ENCODE results near the gene MEX3C.

Gene MEX3C

DNA sequence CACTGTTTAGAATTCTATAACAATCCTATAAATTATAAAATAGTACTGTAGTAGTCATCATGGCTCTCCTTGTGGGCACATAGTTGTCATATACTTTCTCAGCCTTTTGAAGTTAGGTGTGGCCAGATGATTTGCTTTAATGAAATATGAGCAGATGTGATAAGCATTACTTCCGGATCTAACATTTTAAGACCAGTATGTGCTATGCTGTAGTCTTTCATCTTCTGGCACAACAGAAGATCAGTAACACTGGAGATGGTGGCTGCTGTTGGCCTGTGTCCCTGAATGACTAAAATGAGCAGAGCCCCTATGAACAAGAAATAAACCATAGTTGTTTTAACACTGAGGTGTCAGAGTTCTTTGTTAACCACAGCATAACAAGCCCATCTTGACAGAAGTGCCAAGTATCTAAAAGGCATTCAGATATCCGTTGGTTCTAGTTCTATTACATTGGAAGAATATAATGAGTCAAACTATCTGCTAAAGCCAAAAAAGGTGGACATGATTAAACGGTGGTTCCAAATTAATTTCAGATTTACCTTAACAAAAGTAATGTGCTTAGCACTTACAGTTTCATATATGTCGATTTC is 6.3 kb downstream of the MEX3C start:
- DNase-seq (ENCODE audit: low spot score) = no peak

DNA sequence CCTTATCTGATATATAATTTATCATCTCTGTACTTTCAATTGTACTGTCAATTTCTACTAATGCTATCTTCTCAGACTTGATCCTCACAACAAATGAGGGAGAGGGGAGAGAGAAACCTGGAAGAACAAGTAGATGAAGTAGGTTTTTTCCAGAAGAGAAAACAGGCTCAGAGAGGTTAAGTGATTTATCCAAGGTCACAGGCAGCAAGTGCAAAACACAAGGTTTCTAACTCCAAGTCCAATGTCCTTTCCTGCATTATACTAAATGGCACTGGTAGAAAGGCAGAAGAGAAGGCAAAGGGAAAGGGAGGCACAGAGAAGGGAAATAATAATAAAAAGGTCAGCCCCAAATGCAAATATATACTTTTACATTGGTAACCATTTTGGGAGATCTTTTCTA is 7.5 kb downstream of the MEX3C start:
- no peak for DNase-seq (ENCODE audit: low spot score)

DNA sequence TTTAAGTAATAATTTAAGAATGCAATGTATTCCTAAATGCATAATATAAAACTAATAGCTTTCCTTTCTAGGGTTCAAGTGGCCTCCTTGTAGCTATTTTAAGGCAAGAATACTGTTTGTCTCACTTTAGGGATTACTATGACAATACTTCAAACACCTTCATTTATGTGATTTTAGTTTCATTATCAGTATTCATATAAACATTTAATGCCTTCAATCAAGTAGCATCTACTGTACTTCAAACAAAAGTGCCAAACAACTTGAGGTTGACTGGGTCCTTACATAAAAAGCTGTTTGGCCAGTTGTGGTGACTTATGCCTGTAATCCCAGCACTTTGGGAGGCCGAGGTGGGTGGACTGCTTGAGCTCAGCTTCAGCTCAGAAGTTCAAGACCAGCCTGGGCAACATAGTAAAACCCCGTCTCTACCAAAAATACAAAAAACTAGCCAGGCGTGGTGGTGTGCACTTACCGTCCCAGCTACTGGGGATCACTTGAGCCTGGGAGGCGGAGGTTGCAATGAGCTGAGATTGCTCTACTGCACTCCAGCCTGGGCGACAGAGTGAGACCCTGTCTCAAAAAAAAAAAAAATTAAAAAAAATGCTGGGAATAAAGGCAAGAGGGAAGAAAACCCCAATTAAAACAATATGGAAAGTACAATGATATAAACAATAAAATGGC is 9.3 kb downstream of the MEX3C start:
- DNase-seq (ENCODE audit: low spot score) = no peak

DNA sequence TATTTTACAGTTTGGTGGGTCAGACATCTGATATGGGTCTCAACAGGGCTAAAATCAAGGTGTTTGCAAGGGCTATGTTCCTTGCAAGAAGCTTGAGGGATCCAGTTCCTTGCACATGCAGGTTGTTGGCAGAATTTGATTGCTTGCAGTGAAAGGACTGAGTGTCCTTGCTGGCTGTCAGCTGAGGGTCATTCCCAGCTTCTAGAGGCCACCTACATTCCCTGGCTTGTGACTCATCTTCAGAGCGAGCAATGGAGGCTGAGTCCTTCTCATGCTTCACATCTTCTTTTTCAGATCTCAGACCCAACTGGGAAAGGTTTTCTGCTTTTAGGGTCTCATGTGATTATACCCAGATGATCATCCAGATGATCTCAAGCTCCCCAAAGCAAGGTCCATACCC is 12.4 kb downstream of the MEX3C start:
- DNase-seq (ENCODE audit: low spot score) = no peak

DNA sequence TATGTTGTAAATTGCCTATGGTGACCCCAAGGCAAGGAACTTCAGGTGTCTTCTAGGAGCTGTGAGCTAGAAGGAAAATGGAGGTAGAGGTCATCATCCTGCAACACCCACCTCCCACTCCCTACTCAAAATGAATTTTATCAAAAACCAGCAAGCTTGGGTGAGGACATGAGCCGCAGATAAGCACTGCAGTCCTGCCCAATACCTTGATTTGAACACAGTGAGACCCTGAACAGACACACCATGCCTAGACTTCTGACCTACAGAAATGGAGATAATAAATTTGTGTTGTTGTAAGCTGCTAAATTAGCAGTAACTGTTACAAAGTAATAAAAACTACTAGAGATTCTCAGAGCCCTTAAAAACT is 13.4 kb downstream of the MEX3C start:
- DNase-seq (ENCODE audit: low spot score) = no peak

DNA sequence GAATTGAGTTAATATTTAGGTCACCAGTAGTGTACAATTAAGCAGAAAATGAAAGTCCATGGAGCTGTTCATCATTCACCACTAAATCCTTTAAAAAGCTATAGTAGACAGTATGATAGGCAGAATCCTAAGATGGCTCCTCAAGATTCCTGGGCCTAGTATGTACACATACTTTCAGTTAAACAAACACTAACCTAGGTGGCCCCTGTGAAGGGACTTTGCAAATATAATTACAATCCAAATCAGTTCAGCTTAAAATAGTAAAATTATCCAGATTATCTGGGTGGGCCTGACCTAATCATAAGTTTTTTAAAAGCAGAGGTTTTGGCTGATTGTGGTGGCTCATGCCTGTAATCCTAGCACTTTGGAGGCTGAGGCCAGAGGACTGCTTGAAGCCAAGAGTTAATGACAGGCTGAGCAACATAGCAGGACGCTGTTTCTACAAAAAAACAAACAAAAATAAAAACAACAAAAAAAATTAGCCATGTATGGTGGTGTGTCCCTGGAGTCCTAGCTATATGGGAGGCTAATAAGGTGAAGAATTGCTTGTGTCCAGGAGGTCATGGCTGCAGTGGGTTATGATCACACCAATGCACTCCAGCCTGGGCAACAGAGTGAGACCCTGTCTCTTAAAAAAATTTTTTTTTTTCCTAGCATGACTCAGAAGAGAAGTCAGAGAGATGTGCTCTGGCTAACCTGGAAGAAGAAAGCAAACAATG is 13.9 kb downstream of the MEX3C start:
- no peak for DNase-seq (ENCODE audit: low spot score)

DNA sequence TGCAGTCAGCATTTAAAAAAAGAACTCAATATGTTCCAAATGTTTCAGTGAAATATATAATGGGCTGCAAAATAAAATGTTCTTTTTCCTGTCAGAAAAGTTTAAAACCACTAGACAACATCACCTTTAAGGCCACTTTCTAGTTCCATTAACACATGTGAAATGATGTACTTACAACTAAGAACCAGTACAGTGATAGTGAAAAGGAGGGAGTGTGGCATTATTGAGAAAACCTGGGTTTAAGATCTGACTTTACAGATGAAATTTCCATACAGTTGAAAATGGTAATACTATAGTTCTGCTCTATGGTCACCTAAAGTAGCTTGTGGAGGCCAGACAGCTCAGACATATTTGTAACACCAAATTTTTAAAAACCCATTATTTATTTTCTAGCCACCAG is 14.7 kb downstream of the MEX3C start:
- no peak for DNase-seq (ENCODE audit: low spot score)

DNA sequence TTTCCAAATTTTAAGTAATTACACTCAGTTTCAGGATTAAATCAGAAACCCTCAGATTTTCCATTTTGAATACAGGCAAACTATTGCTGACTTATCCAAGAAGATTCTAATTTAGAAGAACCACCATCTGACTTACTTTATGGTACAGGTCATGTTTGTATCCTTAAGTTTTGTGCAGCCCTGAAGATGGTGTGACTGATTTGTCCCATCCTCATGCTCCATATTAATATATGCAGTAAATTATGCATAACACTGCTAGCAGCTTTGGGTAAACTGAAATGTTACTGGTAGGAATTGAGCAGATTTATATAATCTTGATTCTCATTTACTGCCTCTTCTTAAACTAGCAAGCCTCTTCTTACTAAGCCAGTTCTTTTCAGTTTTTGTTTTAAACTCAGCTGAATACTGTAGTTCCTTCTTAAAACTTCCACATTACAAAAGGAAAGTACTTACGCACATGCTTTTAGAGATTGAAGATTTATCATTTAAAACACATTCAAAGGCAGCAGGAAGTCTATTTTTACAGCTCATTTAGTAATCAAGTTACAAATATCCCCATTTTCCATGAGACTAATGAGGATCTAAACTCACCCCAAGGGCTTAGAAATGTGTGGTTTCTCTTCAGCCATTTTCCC is 25.7 kb downstream of the MEX3C start:
- no peak for DNase-seq (ENCODE audit: low spot score)

DNA sequence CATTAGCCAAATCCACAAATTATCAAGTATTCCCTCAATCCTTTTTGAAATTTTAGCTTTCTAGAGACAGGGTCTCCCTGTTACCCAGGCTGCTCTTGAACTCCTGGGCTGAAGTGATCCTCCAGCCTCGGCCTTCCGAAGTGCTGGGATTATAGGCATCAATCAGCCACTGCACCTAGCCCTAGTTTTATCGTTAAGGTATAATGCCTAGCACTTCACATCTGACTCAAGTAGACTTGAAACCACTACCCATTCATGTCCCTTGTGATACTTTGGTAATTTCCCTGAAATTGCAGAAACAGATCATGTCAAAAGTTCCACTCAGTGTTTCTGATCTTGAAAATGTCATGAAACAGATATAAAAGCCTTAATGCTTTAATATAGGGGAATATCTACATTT is 26.3 kb downstream of the MEX3C start:
- no peak for DNase-seq (ENCODE audit: low spot score)

DNA sequence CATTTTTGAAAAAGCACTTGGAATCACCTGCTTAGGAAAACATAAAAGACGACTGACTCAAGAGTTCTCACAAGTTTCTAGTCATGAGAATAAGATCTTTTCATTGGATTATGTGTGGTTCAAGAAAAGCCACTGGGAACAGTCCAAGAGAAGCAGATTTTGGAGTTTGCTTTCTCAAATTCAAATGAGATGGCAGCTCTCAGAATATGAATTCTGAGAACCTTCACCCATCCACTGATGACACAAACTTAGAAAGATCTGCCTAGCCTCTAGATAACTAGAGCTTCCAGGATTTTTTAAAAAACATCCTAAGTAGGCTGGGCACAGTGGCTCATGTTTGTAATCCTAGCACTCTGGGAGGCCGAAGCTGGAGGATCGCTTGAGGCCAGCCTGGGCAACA is 26.8 kb downstream of the MEX3C start:
- DNase-seq (ENCODE audit: low spot score) = no peak

DNA sequence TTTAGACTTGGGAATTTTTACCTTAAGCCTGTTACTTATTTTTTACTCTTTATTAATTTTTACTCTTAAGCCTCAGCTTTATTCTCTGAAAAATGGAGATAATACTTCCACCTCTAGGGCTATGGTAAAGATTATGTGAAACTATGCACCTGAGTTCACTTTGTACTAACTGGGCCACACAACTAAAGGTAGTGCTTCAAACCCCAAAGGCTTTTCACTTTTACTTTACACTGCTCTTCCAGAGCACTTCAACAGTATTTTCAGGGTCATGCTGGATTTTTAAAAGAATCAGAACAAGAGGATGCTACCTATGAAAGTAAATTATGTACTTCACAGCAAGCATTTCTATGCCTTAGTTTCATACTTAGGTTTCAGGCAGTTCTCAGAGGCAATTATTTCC is 27.8 kb downstream of the MEX3C start:
- no peak for DNase-seq (ENCODE audit: low spot score)

DNA sequence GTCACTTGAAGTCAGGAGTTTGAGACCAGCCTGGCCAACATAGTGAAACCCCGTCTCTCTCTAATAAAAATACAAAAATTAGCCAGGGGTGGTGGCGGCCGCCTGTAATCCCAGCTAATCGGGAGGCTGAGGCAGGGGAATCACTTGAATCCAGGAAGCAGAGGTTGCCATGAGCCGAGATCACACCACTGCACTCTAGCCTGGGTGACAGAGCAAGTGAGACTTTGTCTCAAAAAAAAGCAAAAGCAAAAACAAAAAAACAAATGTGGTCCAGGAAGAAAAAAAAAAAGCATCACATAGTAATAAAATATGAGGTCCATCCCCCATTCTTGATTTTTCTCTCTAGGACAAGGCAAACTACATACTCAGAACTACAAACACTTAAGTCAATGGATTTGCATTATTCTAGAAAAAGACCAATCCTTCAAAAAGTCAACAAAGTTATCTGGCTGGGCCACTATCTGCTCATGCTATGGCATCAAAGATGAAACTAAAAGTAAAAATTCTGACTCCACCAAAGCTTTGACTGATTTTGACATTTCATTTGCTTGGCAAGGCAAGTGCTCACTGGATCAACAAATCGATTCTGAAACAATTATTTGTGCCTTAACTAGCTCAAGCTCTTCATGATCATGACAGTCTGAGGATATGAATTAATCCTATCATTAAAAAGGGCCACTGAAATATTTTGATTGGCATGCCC is 28.4 kb downstream of the MEX3C start:
- DNase-seq (ENCODE audit: low spot score) = no peak

DNA sequence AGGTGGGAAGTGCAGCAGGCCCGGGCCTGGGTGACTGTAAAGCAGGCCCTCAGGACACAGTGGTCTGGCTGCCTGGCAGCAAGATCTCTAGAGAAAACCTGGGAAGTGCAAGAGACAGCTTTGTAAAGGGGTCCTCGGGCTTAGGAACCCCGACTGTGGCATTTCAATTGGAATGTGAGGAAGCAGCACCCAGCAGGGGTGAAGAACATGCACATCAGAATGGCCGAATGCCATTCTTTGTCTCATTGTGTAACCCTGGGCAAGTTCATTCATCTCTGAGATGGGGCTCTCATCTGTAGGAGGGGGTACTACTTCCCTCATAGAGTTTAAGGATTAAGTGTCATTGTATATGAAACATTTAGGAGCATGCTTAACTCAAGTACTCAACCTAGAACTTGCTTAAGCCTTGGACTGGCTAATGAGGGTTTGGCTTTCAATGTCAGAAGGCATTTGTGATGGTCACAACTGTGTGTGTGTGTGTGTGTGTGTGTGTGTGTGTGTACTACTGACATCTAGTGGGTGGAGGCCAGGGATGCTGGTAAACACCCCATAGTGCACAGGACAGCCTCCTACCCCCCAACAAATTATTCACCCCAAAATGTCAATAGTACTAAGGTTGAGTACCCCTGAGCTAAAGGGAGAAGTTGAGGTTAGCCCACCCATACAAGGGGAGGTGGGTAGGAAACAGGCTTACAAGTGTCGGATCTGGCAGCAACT is 29.3 kb downstream of the MEX3C start:
- no peak for DNase-seq (ENCODE audit: low spot score)

DNA sequence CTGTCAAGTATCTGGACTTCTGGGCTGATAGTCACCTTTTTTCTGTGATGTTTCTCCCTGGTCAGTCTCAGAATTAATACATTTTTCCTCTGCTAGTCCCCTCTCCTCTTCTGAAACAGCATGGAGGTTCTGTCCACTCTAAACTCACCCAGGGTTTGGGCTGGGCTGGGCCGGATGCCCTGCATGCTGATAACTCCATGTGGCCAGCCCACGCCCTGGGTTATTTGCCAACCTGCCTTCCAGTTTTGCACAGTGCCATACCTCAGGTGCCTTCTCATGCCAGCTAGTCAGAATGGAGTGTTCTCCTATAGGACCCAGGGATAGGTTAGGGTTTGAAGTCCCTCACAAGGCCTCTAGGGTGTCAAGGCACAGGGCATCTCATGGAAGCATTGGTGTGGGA is 32.2 kb downstream of the MEX3C start:
- no peak for DNase-seq (ENCODE audit: low spot score)

DNA sequence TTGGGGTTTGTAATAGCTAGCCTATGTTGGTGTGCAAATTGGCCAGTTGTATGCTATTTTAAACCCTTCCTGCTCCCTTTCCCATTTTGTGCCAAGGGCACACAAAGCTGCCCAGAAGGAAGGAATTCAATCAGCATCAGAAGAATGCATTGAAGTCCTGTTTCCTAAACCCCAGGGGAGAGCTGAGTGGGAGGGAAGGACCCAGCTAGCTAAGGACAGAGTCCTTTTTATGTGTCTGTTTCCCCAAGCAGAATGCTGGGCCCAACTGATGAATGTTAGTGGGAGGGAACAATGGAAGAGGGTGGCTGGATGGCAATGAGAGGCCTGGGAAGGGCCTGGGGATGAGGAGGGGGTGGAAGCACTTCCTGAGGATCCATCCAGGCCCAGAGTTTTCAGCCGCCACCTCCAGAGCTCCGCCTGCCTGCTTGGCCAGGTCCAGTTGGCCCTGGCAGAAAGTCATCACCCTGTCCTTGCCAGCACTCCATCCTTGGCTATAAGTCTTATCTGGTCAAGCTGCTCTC is 32.7 kb downstream of the MEX3C start:
- no peak for DNase-seq (ENCODE audit: low spot score)

DNA sequence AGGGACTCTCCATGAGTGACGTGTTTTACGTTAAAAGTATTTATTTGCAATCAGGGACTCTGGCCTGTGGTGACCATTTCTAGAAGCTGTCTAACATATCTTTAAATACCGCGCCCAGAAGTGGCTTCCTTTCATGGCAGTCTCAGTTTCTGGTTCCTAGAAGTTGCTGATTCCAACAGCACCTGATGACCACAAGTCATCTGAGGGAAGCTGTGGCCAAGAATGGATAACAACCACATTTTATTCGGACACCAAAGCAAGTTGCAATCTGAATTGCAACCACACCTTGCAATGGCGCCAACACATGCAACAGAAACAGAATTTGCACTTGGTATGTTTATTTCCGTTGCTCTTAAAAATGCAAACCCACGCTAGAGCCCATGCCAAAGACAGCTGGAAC is 33.1 kb downstream of the MEX3C start:
- DNase-seq (ENCODE audit: low spot score) = no peak

DNA sequence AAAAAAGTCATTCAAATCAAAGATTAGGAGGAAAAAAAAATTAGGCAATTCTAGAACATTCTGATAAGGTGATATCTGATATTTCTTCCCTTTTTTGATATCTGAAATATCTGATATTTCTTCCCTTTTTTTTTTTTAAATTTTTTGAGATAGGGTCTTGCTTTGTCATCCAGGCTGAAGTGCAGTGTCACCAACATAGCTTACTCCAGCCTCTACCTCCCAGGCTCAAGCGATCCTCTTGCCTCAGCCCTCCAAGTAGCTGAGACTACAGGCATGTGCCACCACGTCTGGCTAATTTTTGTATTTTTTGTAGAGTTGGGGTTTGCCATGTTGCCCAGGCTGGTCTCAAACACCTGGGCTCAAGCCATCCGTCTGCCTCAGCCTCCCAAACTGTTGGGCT is 33.9 kb downstream of the MEX3C start:
- no peak for DNase-seq (ENCODE audit: low spot score)

DNA sequence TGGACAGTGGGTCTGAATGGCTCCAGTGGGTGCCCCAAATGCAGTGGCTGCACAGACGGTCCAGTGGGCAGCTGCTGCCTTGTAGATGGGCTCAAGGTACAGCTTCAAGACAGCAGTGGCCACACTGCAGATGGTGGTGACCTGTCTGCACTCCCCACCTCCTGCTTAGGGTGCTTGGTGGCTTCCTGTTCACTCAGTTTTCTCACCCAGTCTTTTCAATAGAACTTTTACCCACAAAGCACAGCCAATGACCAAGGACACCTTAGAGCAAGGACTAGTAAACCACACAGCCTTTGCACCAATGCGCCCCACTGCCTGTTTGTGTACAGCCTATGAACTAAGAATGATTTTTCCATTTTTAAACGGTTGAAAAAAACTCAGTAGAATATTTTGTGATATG is 34.9 kb downstream of the MEX3C start:
- DNase-seq (ENCODE audit: low spot score) = no peak

DNA sequence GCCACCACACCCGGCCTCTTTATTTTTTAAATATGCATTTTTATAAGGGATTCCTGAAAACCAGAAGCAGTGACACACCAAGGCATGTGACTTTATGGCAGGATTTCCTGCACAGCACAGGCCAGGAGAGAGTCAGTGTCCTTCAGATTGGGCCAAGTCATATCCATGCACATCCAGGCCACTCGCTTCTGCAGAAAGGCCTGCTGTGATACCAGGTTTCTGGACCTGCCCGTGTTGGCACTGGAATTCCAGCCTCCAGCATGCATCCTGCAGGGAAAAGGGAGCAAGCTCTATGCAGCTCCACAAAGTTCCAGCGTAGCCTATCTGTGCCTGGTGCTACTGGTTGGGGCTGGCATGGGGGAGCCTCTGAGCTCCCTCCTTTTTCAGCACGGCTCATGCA is 36.8 kb downstream of the MEX3C start:
- DNase-seq (ENCODE audit: low spot score) = no peak

DNA sequence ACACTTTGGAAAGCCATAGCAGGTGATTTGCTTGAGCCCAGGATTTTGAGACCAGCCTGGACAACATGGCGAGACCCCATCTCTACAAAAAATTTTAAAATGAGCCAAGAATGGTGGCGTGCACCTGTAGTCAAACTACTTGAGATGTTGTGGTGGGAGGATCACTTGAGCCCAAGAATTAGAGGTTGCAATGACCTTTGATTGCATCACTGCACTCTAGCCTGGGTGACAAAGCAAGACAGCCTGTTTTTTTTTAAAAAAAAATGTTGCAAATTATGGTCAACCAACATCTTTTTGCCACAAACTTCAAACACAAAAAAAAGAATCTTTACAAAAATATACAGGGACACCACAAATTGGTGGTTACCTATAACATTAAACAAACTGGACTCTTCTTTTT is 40.3 kb downstream of the MEX3C start:
- DNase-seq (ENCODE audit: low spot score) = no peak

DNA sequence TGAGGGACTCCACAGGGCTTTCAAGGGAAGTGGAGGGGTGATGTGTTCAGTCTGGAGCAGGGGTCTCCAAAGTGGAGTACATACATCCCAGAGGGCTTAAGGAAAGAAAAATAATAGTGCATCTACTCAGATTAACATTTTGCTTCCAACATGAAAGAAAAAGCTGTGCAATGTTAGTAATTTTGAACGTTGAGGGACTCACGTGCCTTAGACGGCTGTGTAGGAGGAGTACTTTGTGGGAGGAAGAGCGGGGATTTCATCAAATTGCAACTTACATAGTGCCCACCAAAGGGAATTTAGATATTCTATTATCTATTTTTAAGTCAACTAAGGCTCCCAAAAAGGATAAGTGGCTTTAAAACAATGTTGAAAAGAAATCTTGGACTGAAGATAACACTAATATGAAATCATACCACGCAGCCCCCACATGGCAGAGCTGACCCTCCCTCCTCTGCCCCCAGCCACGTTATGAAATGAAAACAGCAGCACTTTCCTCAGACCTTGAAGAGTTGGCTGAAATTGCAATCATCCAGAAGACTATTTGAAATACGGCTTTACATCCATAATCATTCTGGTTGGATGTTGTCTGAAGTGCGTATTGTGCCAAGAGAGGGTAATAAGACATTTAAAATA is 42.9 kb downstream of the MEX3C start:
- no peak for DNase-seq (ENCODE audit: low spot score)
